DOHH2 (cell line): ENCODE measurements around the gene LTC4S.

Source experiments
- CTCF ChIP-seq: fragments of 200-600 bp; sonication (generic); IDR thresholded peaks from one replicate; pipeline ENCODE4 v1.5.1; 2014; ENCODE audit warnings: antibody characterized with exemption, mild to moderate bottlenecking, low read depth, low read length; ENCODE audit not compliant: poor library complexity, severe bottlenecking
- EZH2phosphoT487 ChIP-seq: fragments of 200-600 bp; sonication (generic); IDR thresholded peaks from 2 replicates; pipeline ENCODE4 v1.6.1; 2017; ENCODE audit warnings: borderline replicate concordance, mild to moderate bottlenecking, antibody characterized with exemption, low read length, moderate library complexity, mixed read lengths

- no peak for TF ChIP-seq CTCF
- TF ChIP-seq EZH2phosphoT487: no peak
Measured at GRCh38 chr5:179819296-179820126, 25.7 kb downstream of the LTC4S start.
